Smooth muscle cell (in vitro differentiated cells): ENCODE data around the gene MYO7A. TPM values are rescaled to one million over a fixed set of nuclear protein-coding genes. Genes with fewer than 3 reads are reported as not detected.

ENCODE experiments used
- DNase-seq: peaks from one replicate; lab custom pipeline; 2025; ENCODE audit not compliant: unreplicated experiment; lab: John Stamatoyannopoulos, UW
- H2AFZ ChIP-seq: fragments of 200-600 bp; sonication (generic); 2 replicates; pipeline ENCODE4 v1.6.0; 2016; ENCODE audit warnings: antibody characterized with exemption, low read depth, mild to moderate bottlenecking
- H3F3A ChIP-seq: fragments of 200-600 bp; sonication (generic); 2 replicates; pipeline ENCODE4 v1.6.0; 2017; ENCODE audit warnings: antibody characterized with exemption, low read depth
- H3K27ac ChIP-seq: fragments of 200-600 bp; sonication (generic); 2 replicates; pipeline ENCODE4 v1.5.1; 2016; ENCODE audit warnings: low read depth, mild to moderate bottlenecking
- H3K27me3 ChIP-seq: fragments of 200-600 bp; sonication (generic); 2 replicates; pipeline ENCODE4 v1.6.1; 2016; ENCODE audit warnings: low read depth, mild to moderate bottlenecking
- H3K36me3 ChIP-seq: fragments of 200-600 bp; sonication (generic); 2 replicates; pipeline ENCODE4 v1.5.1; 2016; ENCODE audit warnings: low read depth
- H3K4me1 ChIP-seq: fragments of 200-600 bp; sonication (generic); 2 replicates; pipeline ENCODE4 v1.5.1; 2016; ENCODE audit warnings: low read depth
- H3K4me2 ChIP-seq: fragments of 200-600 bp; sonication (generic); 2 replicates; pipeline ENCODE4 v1.6.0; 2016; ENCODE audit warnings: mild to moderate bottlenecking
- H3K4me3 ChIP-seq: fragments of 200-600 bp; sonication (generic); 2 replicates; pipeline ENCODE4 v1.5.1; 2016; ENCODE audit warnings: mild to moderate bottlenecking
- H3K79me2 ChIP-seq: fragments of 200-600 bp; sonication (generic); 2 replicates; pipeline ENCODE4 v1.6.0; 2016; ENCODE audit warnings: low read depth, mild to moderate bottlenecking
- H3K9ac ChIP-seq: fragments of 200-600 bp; sonication (generic); 2 replicates; pipeline ENCODE4 v1.6.0; 2016; ENCODE audit warnings: low read depth
- H3K9me3 ChIP-seq: fragments of 200-600 bp; sonication (generic); replicated peaks from 2 replicates; pipeline ENCODE4 v1.5.1; 2016; ENCODE audit warnings: low read depth
- H4K20me1 ChIP-seq: fragments of 200-600 bp; sonication (generic); 2 replicates; pipeline ENCODE4 v1.6.0; 2016; ENCODE audit warnings: low read depth
- WGBS: methylation state at CpG from one replicate; pipeline ENCODE4 v1.1.7; 2016; ENCODE audit warnings: low lambda C conversion rate; 5-methylcytosine and 5-hydroxymethylcytosine counted together
- polyA plus RNA-seq: library from polyadenylated mRNA; unstranded; fragments of >200 nt; fragmentation: Nextera tagmentation; extraction: Ambion mirVana; gene quantifications from 2 replicates; pipeline ENCODE4 v1.2.1, GENCODE V29; 2016
- total RNA-seq: library from RNA; depleted of rRNA; stranded (reverse); fragments of >200 nt; gene quantifications from 2 replicates; pipeline ENCODE4 v1.2.3, GENCODE V29; 2014
- TF ChIP-seq, protein P1 (sequence below): fragments of 200-600 bp; sonication (generic); IDR thresholded peaks from 2 replicates; pipeline ENCODE4 v1.5.1; 2017; ENCODE audit warnings: borderline replicate concordance, mild to moderate bottlenecking, antibody characterized with exemption; ENCODE audit not compliant: insufficient read depth, poor library complexity, severe bottlenecking

Gene MYO7A
- total and polyA plus RNA-seq, 2 experiments from 2014 or later, result 0.08 to 0.18 TPM

DNA sequence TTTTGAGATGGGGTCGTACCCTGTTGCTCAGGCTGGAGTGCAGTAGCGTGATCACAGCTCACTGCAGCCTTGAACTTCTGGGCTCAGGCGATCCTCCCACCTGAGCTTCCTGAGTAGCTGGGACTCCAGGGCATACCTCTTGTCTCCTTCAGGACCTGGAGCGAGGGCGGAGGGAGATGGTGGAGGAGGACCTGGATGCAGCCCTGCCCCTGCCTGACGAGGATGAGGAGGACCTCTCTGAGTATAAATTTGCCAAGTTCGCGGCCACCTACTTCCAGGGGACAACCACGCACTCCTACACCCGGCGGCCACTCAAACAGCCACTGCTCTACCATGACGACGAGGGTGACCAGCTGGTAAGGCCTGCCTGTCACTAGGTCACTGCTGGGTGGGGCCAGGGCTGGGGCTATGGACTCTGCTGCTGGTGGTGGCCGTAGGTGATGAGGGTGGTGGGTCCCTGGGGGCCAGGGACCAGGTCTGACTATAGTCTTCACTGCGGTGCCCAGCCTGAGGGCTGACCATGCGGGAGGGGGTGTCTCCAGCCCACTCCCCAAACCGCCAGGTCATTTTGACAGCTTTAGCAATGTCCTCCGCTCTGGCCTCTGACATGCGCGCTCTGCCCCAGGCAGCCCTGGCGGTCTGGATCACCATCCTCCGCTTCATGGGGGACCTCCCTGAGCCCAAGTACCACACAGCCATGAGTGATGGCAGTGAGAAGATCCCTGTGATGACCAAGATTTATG, 53.9 kb downstream of the MYO7A start:
- H3K4me3 ChIP-seq, result no peak overlapping the region

DNA sequence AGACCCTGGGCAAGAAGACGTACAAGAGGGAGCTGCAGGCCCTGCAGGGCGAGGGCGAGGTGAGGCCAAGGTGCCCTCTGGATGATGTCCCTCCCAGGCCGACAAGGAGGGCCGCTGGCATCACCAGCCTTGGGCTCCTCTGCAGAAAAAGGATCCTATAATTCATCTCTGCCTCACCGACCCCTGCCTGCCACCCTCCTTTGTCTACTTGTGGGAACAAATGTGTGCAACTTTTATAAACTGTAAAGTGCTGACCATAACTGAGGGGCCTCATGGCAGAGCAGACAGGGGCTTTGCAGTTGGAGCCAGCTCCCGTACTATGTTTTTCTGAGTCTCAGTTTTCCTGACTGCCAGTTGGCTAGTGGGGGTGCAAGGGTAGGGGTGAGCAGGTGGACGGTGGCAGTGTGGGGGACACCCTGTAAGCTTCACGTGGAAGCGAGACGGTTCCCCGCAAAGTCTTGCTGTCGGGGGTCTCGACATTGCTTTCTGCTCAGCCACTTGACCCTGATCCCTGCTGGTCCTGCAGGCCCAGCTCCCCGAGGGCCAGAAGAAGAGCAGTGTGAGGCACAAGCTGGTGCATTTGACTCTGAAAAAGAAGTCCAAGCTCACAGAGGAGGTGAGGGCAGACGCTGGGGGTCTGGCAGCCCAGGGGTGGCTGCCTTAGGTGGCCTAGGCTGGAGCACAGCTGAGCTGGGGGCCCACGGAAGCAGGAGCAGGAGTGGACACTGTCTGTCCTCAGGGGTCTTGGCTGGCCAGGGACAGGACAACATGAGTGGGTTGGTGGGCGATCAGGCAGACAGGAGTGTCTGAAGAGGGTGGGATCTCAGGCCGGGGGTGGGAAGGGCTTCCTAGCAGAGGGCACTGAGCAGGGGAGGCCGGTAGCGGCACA, 54.7 kb downstream of the MYO7A start:
- Histone ChIP-seq H3K4me2 (no peak overlapping the region), H3K36me3 (no peaks in the 10 kb centered on the region), H3K4me3 (no peak overlapping the region), H3K9ac (no peak overlapping the region), H3K4me1 (no peaks in the 10 kb centered on the region), H3K27ac (no peak overlapping the region), H3K27me3 (no peaks in the 10 kb centered on the region), H3F3A (no peaks in the 10 kb centered on the region), H3K9me3 (no peaks in the 10 kb centered on the region), H4K20me1 (no peaks in the 10 kb centered on the region), H2AFZ (no peak overlapping the region), H3K79me2 (no peaks in the 10 kb centered on the region)
- DNase-seq, result no peak
- TF ChIP-seq, protein P1, sequence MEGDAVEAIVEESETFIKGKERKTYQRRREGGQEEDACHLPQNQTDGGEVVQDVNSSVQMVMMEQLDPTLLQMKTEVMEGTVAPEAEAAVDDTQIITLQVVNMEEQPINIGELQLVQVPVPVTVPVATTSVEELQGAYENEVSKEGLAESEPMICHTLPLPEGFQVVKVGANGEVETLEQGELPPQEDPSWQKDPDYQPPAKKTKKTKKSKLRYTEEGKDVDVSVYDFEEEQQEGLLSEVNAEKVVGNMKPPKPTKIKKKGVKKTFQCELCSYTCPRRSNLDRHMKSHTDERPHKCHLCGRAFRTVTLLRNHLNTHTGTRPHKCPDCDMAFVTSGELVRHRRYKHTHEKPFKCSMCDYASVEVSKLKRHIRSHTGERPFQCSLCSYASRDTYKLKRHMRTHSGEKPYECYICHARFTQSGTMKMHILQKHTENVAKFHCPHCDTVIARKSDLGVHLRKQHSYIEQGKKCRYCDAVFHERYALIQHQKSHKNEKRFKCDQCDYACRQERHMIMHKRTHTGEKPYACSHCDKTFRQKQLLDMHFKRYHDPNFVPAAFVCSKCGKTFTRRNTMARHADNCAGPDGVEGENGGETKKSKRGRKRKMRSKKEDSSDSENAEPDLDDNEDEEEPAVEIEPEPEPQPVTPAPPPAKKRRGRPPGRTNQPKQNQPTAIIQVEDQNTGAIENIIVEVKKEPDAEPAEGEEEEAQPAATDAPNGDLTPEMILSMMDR, result no peak
- 92% methylated on average over 20 of the region's 21 CpGs for WGBS

More for the DNA sequence above, 53.9 kb downstream of the MYO7A start:
- Histone ChIP-seq H3K36me3 (no peaks in the 10 kb centered on the region), H3K27ac (no peak overlapping the region), H3K4me2 (no peak overlapping the region), H3K27me3 (no peaks in the 10 kb centered on the region), H2AFZ (no peak overlapping the region), H3K9me3 (no peaks in the 10 kb centered on the region), H3K9ac (no peak overlapping the region), H4K20me1 (no peaks in the 10 kb centered on the region), H3K4me1 (no peaks in the 10 kb centered on the region), H3F3A (no peaks in the 10 kb centered on the region), H3K79me2 (no peaks in the 10 kb centered on the region)
- DNase-seq, result no peak
- TF ChIP-seq, protein P1, result no peak
- 92% methylated on average over 22 of the region's 22 CpGs for WGBS

DNA sequence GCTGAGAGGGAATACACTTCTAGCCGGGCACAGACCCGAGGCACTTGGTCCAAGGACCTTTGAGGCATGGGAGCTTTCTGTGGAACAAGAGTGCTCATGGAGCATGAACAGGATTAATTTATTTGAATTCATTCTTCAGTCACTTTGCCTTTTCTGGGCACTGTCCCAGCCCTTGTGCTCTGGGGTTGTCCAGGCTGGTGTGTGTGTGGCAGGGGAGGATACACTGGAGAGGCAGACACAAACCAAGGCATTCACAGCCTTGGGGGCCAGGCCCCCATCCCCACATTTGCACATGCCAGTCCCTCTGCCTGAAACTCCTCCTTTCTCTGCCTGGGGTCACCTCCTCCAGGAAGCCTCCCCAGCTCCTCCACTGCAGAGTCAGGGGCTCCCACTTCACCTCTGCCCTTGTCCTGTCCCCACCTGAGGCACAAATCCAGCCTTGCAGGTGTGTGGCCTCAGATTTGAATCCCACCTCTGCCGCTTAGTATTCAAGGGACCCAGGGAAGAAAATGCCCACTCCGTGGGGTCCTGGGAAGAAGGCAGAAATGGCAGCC, 55.5 kb downstream of the MYO7A start:
- Histone ChIP-seq H3K27ac (no peak overlapping the region), H3K36me3 (no peaks in the 10 kb centered on the region), H3K4me1 (no peaks in the 10 kb centered on the region), H3K9ac (no peak overlapping the region), H3K9me3 (no peaks in the 10 kb centered on the region), H2AFZ (no peak overlapping the region), H3K4me3 (no peak overlapping the region), H3K4me2 (no peak overlapping the region), H3K79me2 (no peaks in the 10 kb centered on the region), H3F3A (no peaks in the 10 kb centered on the region), H4K20me1 (no peaks in the 10 kb centered on the region), H3K27me3 (no peaks in the 10 kb centered on the region)
- DNase-seq, result no peak
- TF ChIP-seq, protein P1, result no peak
- WGBS, result 91% methylated on average over 4 of the region's 4 CpGs
